Ectodermal cell (in vitro differentiated cells): Measurements from ENCODE around the gene MATN1.

Source experiments
- H3K27ac ChIP-seq: 2 replicates; pipeline ENCODE4 v1.7.0; 2013; ENCODE audit warnings: mild to moderate bottlenecking, low read depth, low read length; ENCODE audit not compliant: insufficient read depth, poor library complexity, severe bottlenecking
- H3K27me3 ChIP-seq: 2 replicates; pipeline ENCODE4 v1.7.0; 2013; ENCODE audit warnings: mild to moderate bottlenecking, low read length; ENCODE audit not compliant: insufficient read depth, control insufficient read depth, poor library complexity, severe bottlenecking
- H3K36me3 ChIP-seq: one replicate; pipeline ENCODE4 v1.7.0; 2013; ENCODE audit warnings: low read length; ENCODE audit not compliant: control insufficient read depth, insufficient read depth
- H3K4me1 ChIP-seq: one replicate; pipeline ENCODE4 v1.7.0; 2013; ENCODE audit warnings: low read length; ENCODE audit not compliant: control insufficient read depth, insufficient read depth
- H3K4me3 ChIP-seq: 2 replicates; pipeline ENCODE4 v1.7.0; 2013; ENCODE audit warnings: low read depth, low read length, control low read depth; ENCODE audit not compliant: insufficient read depth
- H3K9me3 ChIP-seq: 2 replicates; pipeline ENCODE4 v1.7.0; 2013; ENCODE audit warnings: mild to moderate bottlenecking, low read length, moderate library complexity; ENCODE audit not compliant: control insufficient read depth
- WGBS, 2 experiments: methylation state at CpG; one replicate each; pipeline ENCODE4 v1.1.7; 2013; ENCODE audit warnings: missing lambda C conversion rate in 2 of 2; 5-methylcytosine and 5-hydroxymethylcytosine counted together

MATN1 gene

DNA sequence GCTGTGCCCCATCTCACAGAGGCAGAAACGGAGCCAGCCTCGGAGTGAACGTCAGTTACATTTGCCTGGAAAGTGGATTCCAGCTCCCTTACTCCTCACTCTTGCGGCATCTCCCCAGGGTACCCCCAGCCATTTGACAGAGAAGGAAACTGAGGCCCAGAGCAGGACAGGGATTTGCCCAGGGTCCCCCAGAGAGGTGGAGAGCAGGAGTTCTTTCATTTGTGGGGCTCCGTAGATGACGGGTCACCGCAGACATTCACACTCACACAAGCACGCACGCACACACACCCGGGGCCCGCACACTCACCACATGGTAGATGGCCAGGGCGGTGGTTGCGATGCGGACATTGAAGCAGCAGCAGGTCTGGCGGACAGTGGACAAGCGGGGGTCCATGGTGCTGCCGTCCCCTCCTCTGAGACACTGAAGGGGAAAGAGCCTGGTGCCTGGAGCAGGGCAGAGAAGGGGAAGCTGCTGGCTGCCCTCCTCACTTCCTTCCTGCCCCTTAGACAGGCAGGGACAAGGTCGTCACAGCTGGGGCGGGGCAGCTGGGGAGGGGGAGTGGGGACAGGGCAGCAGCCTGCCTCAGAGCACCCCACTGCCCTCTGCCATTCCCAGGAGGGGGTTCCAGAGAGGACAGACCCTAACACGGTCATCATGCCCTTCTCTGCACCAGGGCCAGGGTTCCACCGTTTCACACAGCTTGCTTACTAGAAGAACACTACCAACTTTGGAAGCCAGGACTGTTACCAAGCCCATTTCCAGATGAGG, 34.2 kb upstream of the MATN1 start, which contains the start of gene LAPTM5:
Gene LAPTM5, minus strand, starts transcription at position 423 of the 769 bp plus-strand sequence. Its CDS starts 29 bp downstream, at position 394.
- H3K4me3 ChIP-seq, result no peak within 1 kb of the TSS
- H3K36me3 ChIP-seq, result no peaks in the 10 kb centered on the region
- H3K9me3 ChIP-seq, result no peaks in the 10 kb centered on the region
- peaks cover 15% of the 10 kb centered on the region for H3K4me1 ChIP-seq
- WGBS, 2 experiments, result 89% methylated on average over 21 of the region's 21 CpGs
- no peak within 1 kb of the TSS for H3K27ac ChIP-seq
- H3K27me3 ChIP-seq, result no peaks in the 10 kb centered on the region

DNA sequence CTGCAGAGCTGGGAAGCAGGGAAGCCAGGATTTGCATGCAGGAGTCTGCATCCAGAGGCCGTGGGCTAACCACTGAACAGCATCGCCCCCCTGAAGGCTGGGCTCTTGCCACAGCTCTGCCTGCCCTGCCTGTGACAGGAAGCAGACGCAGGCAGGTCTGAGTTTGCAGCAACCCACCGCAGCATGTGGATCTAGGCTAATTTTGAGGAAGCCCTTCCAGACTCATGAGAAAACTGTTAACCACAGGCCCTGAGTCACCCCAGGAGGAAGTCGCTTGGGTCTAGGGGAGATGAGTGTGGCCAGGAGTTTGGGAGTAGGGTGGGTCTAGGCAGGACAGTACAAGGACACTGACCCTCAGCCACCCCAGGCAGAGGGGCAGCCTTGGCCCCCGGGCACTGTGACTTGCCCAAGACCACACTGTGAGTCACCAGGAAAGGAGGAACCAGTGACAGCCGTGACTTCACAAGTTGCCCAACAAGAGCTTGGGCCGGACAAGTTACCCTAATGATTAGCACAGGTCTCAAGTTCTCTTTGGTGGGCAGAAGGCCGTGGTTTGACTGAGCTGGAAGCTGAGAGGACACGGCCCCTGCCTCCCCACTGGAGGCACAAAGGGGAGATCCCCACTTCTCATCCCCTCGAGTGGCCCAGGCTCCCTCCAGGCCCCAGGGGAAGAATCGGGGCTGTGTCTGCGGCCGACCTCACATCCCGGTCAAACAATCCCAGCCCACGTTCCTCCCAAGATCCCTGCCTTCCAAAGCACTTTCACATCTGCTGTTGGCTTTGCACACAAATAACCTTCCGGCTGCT, 33.4 kb upstream of the MATN1 start:
- Histone ChIP-seq H3K9me3 (no peaks in the 10 kb centered on the region), H3K36me3 (no peaks in the 10 kb centered on the region), H3K27me3 (no peaks in the 10 kb centered on the region), H3K4me3 (no peak overlapping the region), H3K4me1 (peaks cover 7% of the 10 kb centered on the region), H3K27ac (no peak overlapping the region)
- 87 to 89% methylated on average over 17 of the region's 17 CpGs for WGBS, 2 experiments

DNA sequence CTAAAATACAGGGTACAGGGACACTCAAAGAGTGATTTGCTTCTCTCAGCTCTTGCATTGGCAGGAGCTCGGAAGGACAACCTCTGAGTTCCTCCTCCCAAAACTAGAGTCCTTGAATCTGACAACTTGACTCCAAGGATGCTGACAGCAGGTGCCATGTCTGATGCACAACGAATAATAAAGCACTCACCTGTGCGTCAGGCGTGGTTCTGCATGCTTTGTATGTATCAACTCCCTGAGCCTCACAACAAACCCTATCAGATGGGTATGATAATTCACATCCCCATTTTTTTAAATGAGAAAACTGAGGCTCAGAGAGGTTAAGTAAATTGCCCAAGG, 32.8 kb upstream of the MATN1 start:
- no peaks in the 10 kb centered on the region for H3K36me3 ChIP-seq
- WGBS, 2 experiments, result 89 to 93% methylated on average over 4 of the region's 4 CpGs
- no peaks in the 10 kb centered on the region for H3K9me3 ChIP-seq

DNA sequence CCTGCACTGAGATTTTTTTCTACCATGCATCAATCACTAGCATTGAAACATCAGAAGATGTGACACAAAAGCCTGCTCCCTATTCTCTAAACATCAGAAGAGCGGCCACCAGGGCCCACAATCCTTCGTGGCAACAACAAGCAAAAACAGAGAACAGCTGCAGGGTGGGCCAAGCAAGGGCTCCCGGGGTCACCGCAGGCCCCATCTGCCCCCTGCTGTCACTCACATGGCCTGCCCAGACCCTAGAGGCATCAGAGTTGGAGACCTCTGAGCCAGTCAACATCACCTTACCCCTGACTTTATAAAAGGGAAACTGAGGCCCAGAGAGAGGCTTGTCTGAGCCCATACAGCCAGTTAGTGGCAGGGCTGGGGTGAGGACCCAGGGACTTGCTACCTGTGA, 32.4 kb upstream of the MATN1 start:
- Histone ChIP-seq H3K9me3 (no peaks in the 10 kb centered on the region), H3K27ac (no peak overlapping the region), H3K27me3 (no peaks in the 10 kb centered on the region), H3K4me3 (no peak overlapping the region), H3K4me1 (no peaks in the 10 kb centered on the region), H3K36me3 (no peaks in the 10 kb centered on the region)
- 75 to 80% methylated on average over 4 of the region's 4 CpGs for WGBS, 2 experiments

More for the DNA sequence above, 32.8 kb upstream of the MATN1 start:
- no peak overlapping the region for H3K4me3 ChIP-seq
- no peak overlapping the region for H3K27ac ChIP-seq
- H3K27me3 ChIP-seq, result no peaks in the 10 kb centered on the region
- peaks cover 2% of the 10 kb centered on the region for H3K4me1 ChIP-seq

DNA sequence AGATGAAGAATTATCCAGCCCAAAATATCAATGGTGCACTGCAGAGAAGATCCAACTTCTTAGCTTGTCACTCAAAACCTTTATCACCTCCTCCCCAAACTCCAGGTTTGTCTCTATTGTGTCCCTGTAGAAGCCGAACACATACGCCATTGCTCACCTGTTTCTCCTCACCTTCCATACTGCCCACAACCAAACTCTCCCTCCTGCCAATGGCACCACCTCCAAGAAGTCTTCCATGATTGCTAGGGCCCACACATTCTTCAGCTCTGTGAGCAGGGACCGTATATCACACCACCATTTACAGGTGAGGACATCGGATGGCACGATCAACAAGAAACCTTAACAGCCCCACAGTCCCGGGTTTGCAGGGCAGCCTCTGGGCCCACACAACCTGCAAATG, 31.9 kb upstream of the MATN1 start:
- WGBS, 2 experiments, result 94% methylated on average over 6 of the region's 6 CpGs

DNA sequence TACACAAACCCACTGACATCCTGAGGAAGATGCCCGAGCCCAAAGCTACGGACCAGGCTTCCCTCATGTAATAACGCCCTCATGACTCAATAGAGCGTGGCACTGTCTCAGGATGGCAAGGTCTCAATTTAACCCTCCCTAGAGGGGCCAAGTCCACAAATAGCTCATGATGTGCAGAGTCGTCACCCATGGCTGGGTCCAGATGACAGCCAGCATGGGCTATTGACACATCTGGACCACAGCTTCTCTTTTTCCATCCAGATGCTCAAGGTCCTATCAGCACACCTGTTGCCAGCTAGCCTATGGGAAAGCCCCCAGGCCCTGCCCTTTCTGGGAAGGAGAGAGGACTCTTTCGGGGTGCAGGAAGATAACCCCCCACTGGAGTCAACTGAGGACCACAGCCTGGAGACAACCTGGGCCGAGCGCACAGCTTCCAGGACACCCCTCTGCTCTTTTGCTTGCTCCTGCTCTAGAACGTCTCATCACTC, 31.3 kb upstream of the MATN1 start:
- H3K4me1 ChIP-seq, result no peaks in the 10 kb centered on the region
- H3K4me3 ChIP-seq, result no peak overlapping the region
- WGBS, 2 experiments, result 93 to 95% methylated on average over 9 of the region's 9 CpGs
- no peak overlapping the region for H3K27ac ChIP-seq
- no peaks in the 10 kb centered on the region for H3K9me3 ChIP-seq
- no peaks in the 10 kb centered on the region for H3K27me3 ChIP-seq
- no peaks in the 10 kb centered on the region for H3K36me3 ChIP-seq

More for the DNA sequence above, 31.9 kb upstream of the MATN1 start:
- Histone ChIP-seq H3K9me3 (no peaks in the 10 kb centered on the region), H3K27me3 (no peaks in the 10 kb centered on the region), H3K4me1 (no peaks in the 10 kb centered on the region), H3K27ac (no peak overlapping the region), H3K36me3 (no peaks in the 10 kb centered on the region), H3K4me3 (no peak overlapping the region)

DNA sequence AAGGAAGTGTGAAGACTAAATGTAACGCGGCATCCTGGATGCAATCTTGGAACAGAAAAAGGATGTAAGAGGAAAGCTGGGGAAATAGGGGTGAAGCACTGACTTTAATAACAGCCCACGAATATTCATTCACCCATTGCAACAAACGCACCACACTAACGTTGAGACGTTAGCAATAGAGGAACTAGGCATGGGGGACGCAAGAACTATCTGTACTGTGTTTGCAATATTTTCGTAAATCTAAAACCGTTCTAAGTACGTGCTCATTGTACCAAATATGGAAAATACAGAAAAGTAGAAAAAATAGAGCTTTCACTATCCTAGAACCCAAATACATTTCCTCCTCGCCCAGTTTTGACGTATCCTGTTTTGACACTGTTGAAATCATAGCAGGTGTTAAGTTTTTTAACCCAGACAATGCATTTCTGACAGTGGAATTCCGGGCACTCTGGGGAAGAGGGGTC, 30.3 kb upstream of the MATN1 start:
- Histone ChIP-seq H3K9me3 (no peaks in the 10 kb centered on the region), H3K36me3 (no peaks in the 10 kb centered on the region), H3K4me1 (peaks cover 3% of the 10 kb centered on the region), H3K27me3 (no peaks in the 10 kb centered on the region), H3K4me3 (no peak overlapping the region), H3K27ac (no peak overlapping the region)
- 95 to 97% methylated on average over 13 of the region's 13 CpGs for WGBS, 2 experiments

DNA sequence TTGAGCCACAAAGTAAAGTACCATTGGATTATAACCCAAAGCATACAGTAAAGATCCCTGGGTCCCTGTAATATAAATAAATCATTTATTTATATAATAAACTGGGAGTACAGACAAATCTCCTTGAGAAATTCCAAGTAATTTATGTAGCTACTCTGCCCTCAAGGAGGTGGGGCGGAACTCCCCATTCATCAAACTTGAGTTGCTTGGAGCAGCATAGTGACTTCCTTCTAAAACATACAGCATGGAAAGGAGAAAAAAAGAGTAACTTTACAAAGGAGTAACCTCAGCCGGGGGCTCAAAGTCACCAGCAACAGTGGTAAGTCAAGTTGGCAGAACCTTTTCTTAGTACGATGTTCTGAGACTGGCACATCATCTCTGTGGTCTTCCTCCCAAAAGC, 29.7 kb upstream of the MATN1 start:
- Histone ChIP-seq H3K27me3 (no peaks in the 10 kb centered on the region), H3K9me3 (no peaks in the 10 kb centered on the region), H3K27ac (no peak overlapping the region), H3K4me3 (no peak overlapping the region), H3K4me1 (peaks cover 7% of the 10 kb centered on the region), H3K36me3 (no peaks in the 10 kb centered on the region)
- WGBS, 2 experiments, result 91 to 92% methylated on average over 3 of the region's 3 CpGs

DNA sequence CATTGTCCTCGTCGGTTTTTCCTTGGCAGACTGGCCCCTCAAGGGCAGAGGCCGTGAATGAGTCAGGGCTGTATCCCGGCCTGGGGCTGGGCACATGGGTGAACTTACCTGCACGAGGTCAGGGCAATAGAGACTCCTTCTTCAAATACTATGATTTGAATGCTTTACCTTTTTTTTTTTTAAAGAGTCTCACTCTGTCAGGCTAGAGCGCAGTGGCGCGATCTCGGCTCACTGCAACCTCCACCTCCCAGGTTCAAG, 29.2 kb upstream of the MATN1 start:
- Histone ChIP-seq H3K4me3 (no peak overlapping the region), H3K27me3 (no peaks in the 10 kb centered on the region), H3K27ac (no peak overlapping the region), H3K9me3 (no peaks in the 10 kb centered on the region), H3K4me1 (peaks cover 7% of the 10 kb centered on the region), H3K36me3 (no peaks in the 10 kb centered on the region)
- 87 to 92% methylated on average over 9 of the region's 9 CpGs for WGBS, 2 experiments

DNA sequence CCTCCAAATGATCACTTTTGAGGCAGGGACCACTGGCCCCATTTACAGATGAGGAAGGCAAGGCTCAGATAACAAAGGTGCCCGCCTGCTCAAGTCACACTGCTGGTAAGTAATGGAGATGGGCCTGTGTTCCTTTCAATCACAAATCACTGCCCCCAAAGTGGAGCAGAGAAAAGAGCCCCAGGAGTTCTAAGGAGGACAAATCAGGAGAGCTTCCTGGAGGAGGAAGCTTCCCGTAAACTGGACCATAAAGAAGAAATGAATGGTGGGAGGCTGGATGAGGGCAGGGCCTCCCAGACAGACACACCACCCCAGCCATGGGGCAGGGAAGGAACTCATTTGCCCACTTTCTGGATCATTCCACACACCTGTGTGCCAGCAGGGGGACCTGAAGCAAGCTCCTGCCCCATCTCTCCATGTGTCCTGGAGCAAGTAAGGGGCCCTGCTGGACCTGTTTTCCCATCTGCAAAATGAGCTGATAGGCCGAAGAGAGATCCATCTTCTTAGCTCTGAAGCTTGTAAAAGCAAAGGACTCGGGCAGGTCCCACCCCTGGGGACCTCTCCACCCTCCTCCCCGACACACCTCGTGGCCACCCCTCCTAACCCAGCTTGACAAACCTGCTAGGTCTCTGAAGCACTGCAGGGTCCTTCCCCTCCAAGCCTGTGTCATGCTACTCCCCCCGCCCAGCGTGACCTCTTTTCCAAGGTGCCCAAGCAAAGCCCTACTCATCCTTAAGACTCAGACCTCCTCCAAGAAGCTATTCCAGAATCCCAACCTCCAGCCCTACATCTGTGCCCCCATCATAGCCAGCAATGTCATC, 28.7 kb upstream of the MATN1 start:
- H3K9me3 ChIP-seq, result no peaks in the 10 kb centered on the region
- H3K27me3 ChIP-seq, result no peaks in the 10 kb centered on the region
- H3K27ac ChIP-seq, result no peak overlapping the region
- H3K4me1 ChIP-seq, result peaks cover 7% of the 10 kb centered on the region
- H3K4me3 ChIP-seq, result no peak overlapping the region
- 88 to 89% methylated on average over 8 of the region's 8 CpGs for WGBS, 2 experiments
- no peaks in the 10 kb centered on the region for H3K36me3 ChIP-seq
